GM18517 (cell line): Measurements from ENCODE around the gene RPS10.

ENCODE experiments used
- ATAC-seq: cut with Tn5 transposase; IDR thresholded peaks from one replicate; pipeline ENCODE4 v1.9.1; 2021; ENCODE audit warnings: mild to moderate bottlenecking, moderate library complexity; ENCODE audit not compliant: unreplicated experiment

The RPS10 gene

GRCh38 chr6:34425498-34426410 is at the start of gene RPS10:
Gene RPS10, minus strand, starts transcription at chr6:34426069. Its CDS starts 848 bp downstream, at chr6:34425221.
- ATAC-seq: peak; percentile 69

- ATAC-seq: no peak
Observed at GRCh38 chr6:34475238-34475682, 49.4 kb upstream of the RPS10 start.

- no peak for ATAC-seq
Observed at GRCh38 chr6:34474754-34475153, 48.9 kb upstream of the RPS10 start.

- no peak for ATAC-seq
Observed at GRCh38 chr6:34473967-34474366, 48.1 kb upstream of the RPS10 start.

- ATAC-seq: no peak
Observed at GRCh38 chr6:34472425-34472824, 46.6 kb upstream of the RPS10 start.

- ATAC-seq: no peak
Observed at GRCh38 chr6:34469499-34469898, 43.6 kb upstream of the RPS10 start.

- no peak for ATAC-seq
Observed at GRCh38 chr6:34468378-34468892, 42.6 kb upstream of the RPS10 start.

GRCh38 chr6:34466242-34467185 is 40.6 kb upstream of the RPS10 start:
- no peak for ATAC-seq

GRCh38 chr6:34465531-34466241 is 39.8 kb upstream of the RPS10 start, which contains the start of gene PACSIN1:
Gene PACSIN1, plus strand, starts transcription at chr6:34466076. Its CDS starts 60,230 bp downstream, at chr6:34526306.
- no peak for ATAC-seq

- no peak for ATAC-seq
Observed at GRCh38 chr6:34463849-34464248, 38.0 kb upstream of the RPS10 start.

- no peak for ATAC-seq
Observed at GRCh38 chr6:34463299-34463698, 37.4 kb upstream of the RPS10 start.

- ATAC-seq: no peak
Observed at GRCh38 chr6:34462551-34462971, 36.7 kb upstream of the RPS10 start.

- no peak for ATAC-seq
Observed at GRCh38 chr6:34462010-34462409, 36.1 kb upstream of the RPS10 start.

GRCh38 chr6:34460796-34461507 is 35.1 kb upstream of the RPS10 start:
- no peak for ATAC-seq

- ATAC-seq: no peak
Observed at GRCh38 chr6:34459899-34460593, 34.2 kb upstream of the RPS10 start.

GRCh38 chr6:34457742-34458735 is 32.2 kb upstream of the RPS10 start:
- no peak for ATAC-seq

GRCh38 chr6:34457382-34457741 is 31.5 kb upstream of the RPS10 start:
- ATAC-seq: no peak

- no peak for ATAC-seq
Observed at GRCh38 chr6:34455831-34456230, 30.0 kb upstream of the RPS10 start.
